HUES64 (cell line): ENCODE results near the gene EBNA1BP2. TPM values are rescaled to one million over a fixed set of nuclear protein-coding genes. Genes with fewer than 3 reads are reported as not detected.
"Not testable (repeated sequence)": the region's sequence is repeated elsewhere in the genome, so short reads cannot be mapped to it uniquely, and the experiment has no call there.

Source experiments
- H3K27ac ChIP-seq: 2 replicates; pipeline ENCODE4 v1.7.0; 2013; ENCODE audit warnings: low read depth, low read length, inconsistent platforms
- H3K27me3 ChIP-seq: 2 replicates; pipeline ENCODE4 v1.6.1; 2013; ENCODE audit warnings: mild to moderate bottlenecking, low read length; ENCODE audit not compliant: insufficient read depth
- H3K36me3 ChIP-seq: 2 replicates; pipeline ENCODE4 v1.6.1; 2013; ENCODE audit warnings: mild to moderate bottlenecking, low read length; ENCODE audit not compliant: insufficient read depth
- H3K4me1 ChIP-seq: 2 replicates; pipeline ENCODE4 v1.6.1; 2013; ENCODE audit warnings: mild to moderate bottlenecking, low read length, moderate library complexity; ENCODE audit not compliant: insufficient read depth
- H3K4me3 ChIP-seq: 2 replicates; pipeline ENCODE4 v1.5.1; 2013; ENCODE audit warnings: mild to moderate bottlenecking, low read length, moderate library complexity
- H3K9ac ChIP-seq: 2 replicates; pipeline ENCODE4 v1.6.1; 2013; ENCODE audit warnings: mild to moderate bottlenecking, low read depth, low read length
- H3K9me3 ChIP-seq: 2 replicates; pipeline ENCODE4 v1.6.1; 2013; ENCODE audit warnings: low read depth, low read length; ENCODE audit not compliant: insufficient read depth
- WGBS: fragments of 150-250, 120-280 bp; methylation state at CpG from one replicate; pipeline ENCODE4 v1.1.7; 2013; ENCODE audit warnings: missing lambda C conversion rate; 5-methylcytosine and 5-hydroxymethylcytosine counted together
- polyA plus RNA-seq, 2 experiments: library from polyadenylated mRNA; stranded (reverse); fragments of 50-300 nt; gene quantifications; one replicate each; pipeline ENCODE4 v1.2.3, GENCODE V29; 2013

Gene EBNA1BP2, protein sequence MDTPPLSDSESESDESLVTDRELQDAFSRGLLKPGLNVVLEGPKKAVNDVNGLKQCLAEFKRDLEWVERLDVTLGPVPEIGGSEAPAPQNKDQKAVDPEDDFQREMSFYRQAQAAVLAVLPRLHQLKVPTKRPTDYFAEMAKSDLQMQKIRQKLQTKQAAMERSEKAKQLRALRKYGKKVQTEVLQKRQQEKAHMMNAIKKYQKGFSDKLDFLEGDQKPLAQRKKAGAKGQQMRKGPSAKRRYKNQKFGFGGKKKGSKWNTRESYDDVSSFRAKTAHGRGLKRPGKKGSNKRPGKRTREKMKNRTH
- 114 TPM for polyA plus RNA-seq (2013, experiment 1 of 2)
- 98.3 TPM for polyA plus RNA-seq (2013, experiment 2 of 2)

- peaks cover 14% of the 10 kb centered on the region; the same call in 1 of the 2 replicates for H3K27me3 ChIP-seq
- H3K9ac ChIP-seq, result peak within 1 kb of the TSS; percentile 71
- H3K36me3 ChIP-seq, result peaks cover 38% of the 10 kb centered on the region
- H3K27ac ChIP-seq, result no peak within 1 kb of the TSS
- H3K4me1 ChIP-seq, result peaks cover 6% of the 10 kb centered on the region; the same call in 1 of the 2 replicates
- H3K4me3 ChIP-seq, result peak within 1 kb of the TSS; percentile 82
- WGBS, result under 1% methylated on average over 45 of the region's 45 CpGs
- no peaks in the 10 kb centered on the region; the same call in 1 of the 2 replicates for H3K9me3 ChIP-seq
These were observed at the start of gene EBNA1BP2, which contains the start of gene CFAP57 for GRCh38 chr1:43171876-43172526. EBNA1BP2 (minus strand) TSS chr1:43172290; CDS start chr1:43172118, 172 bp downstream. CFAP57 (plus strand) TSS chr1:43172330; CDS start chr1:43172754, 424 bp downstream.

GRCh38 chr1:43221797-43222196 lies 49.7 kb upstream of the EBNA1BP2 start:
- Histone ChIP-seq H3K27ac (no peak overlapping the region), H3K27me3 (no peaks in the 10 kb centered on the region; the same call in 1 of the 2 replicates), H3K9me3 (no peaks in the 10 kb centered on the region), H3K4me1 (no peaks in the 10 kb centered on the region), H3K9ac (no peak overlapping the region), H3K4me3 (no peak overlapping the region), H3K36me3 (no peaks in the 10 kb centered on the region)
- WGBS, result 91% methylated on average over 1 of the region's 1 CpG

DNA sequence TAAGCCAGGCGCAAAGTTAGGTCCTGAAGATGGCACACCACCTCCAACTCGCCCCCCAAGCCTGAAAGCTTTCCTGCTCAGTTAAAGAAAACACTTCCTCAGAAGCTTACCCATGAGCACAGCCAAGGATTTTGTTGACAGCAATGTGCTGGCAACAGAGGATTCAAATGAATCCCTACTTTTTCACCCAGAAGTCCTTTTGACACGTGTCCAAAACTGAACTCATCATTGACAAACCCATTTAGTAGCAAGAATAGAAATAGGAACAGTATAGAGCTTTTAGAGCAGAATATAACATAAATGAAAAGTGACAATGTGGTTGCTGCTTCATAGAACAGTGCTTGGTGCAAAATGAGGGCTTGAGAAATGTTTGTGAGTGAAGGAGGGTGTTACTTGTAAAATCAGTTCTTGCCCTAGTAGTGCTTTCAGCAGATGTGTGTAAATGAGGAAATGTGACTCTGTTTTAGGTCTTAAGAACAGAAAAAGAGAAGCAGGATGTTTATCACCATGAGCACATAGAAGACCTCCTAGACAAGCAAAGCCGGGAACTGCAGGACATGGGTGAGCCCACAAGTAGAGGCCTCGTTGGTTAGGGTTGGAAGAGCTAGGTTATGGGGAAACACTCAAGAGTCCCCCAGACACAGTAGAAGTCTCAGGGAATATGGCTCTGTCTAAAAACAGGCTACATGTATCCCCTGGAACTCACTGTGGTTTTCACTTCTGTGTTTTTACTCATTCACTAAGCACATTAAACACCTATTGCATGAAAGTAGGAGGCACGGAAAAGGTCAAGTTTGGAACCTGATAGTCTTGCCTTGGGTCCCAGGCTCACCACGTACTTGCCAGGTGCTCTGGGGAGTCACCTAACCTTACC lies 49.1 kb upstream of the EBNA1BP2 start:
- Histone ChIP-seq H3K36me3 (no peaks in the 10 kb centered on the region), H3K27me3 (no peaks in the 10 kb centered on the region), H3K9ac (no peak overlapping the region), H3K4me3 (no peak overlapping the region), H3K27ac (no peak overlapping the region), H3K9me3 (no peaks in the 10 kb centered on the region), H3K4me1 (no peaks in the 10 kb centered on the region)
- WGBS, result 91% methylated on average over 7 of the region's 7 CpGs

DNA sequence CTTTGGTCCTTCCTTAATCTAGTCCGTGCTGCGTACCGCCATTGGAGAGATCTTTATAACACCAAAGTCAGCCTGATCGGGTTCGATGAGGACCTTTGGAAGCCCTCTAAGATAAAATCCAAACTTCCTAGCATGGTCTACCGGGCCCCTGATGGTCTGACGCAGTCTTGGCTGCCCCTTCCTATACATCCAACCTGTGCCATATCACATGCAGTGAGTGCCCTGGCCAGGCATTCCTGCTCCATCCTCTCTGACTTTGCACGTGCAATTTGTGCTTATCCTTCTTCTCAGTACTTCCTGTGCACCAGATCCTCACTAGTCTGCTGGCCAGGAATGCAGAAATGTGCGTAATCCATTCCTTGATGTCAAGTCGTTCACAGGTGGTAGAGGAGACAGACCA lies 45.7 kb upstream of the EBNA1BP2 start:
- Histone ChIP-seq H3K9me3 (no peaks in the 10 kb centered on the region), H3K9ac (no peak overlapping the region), H3K27ac (no peak overlapping the region), H3K36me3 (no peaks in the 10 kb centered on the region), H3K4me1 (no peaks in the 10 kb centered on the region), H3K4me3 (no peak overlapping the region), H3K27me3 (no peaks in the 10 kb centered on the region)
- WGBS, result 94% methylated on average over 10 of the region's 10 CpGs

DNA sequence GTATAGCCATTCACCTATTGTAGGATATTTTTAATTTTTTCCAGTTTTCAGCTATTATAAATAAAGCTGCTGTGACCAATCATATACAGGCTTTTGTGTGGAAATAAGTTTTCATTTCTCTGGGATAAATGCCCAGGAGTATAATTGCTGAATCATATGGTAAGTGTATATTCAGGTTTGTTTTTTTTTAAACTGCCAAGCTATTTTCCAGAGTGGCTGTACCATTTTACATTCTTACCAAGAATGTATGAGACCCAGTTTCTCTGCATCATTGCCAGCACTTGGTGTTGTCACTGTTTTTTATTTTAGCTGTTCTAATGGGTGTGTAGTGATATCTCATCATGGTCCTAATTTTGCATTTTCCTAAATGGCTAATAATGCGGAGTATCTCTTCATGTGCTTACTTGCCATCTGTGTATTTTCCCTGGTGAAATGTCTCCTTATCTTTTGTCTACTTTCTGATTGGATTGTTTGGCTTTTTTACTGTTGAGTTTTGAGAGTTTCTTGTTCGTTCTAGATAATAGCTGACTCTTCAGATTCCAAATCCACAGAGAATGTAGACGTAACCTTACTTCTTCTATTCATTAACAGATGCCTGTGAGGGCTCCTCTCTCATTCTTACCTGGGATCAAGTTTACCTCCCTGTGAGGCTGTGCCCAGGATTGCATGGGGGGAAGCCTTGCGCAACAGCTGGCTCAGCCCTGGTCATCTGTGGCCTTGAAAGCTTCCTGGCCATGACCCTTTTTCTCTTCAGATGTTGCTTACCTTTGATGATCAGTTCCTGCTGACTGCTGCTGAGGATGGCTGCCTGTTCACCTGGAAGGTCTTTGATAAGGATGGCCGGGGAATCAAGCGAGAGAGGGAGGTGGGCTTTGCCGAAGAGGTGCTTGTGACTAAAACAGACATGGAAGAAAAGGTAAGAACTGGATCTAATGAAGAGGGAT lies 42.7 kb upstream of the EBNA1BP2 start:
- H3K4me3 ChIP-seq, result no peak overlapping the region
- WGBS, result 76% methylated on average over 7 of the region's 7 CpGs
- H3K36me3 ChIP-seq, result no peaks in the 10 kb centered on the region
- no peak overlapping the region for H3K27ac ChIP-seq
- H3K4me1 ChIP-seq, result no peaks in the 10 kb centered on the region
- no peak overlapping the region for H3K9ac ChIP-seq
- no peaks in the 10 kb centered on the region for H3K9me3 ChIP-seq
- no peaks in the 10 kb centered on the region for H3K27me3 ChIP-seq

- H3K9ac ChIP-seq, H3K27ac ChIP-seq, H3K36me3 ChIP-seq, H3K4me3 ChIP-seq, H3K9me3 ChIP-seq, H3K27me3 ChIP-seq: not testable (repeated sequence)
- WGBS, result 97% methylated on average over 7 of the region's 8 CpGs
- H3K4me1 ChIP-seq, result peaks cover 19% of the 10 kb centered on the region
These were observed 36.2 kb upstream of the EBNA1BP2 start for GRCh38 chr1:43208277-43208676.

DNA sequence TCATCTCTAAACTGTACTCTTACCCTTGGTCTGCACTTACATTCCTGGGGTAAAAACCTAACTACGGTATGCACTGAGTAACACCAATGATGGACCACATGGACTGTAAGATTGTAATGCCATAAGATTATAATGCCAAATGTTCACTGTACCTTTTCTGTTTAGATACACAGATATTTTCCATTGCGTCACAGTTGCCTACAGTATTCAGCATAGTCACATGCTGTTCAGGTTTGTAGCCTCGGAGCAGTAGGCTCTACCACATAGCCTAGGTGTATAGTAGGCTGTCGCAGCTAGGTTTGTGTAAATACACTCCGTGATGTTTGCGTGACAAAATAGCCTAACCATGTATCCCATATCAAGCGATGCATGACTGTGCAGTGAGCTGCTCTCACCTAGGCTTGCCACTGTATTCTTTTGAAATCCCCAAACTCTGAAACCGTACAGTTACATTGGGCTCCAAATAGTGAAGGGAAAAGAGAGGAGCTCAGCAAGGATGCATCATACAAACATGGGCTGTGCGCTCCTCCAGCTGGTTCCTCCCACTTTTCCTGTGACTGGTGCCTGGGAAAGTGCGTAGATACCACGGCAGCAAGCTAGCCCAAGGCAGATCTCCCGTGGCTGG lies 35.3 kb upstream of the EBNA1BP2 start:
- WGBS, result 92% methylated on average over 12 of the region's 12 CpGs
- peaks cover 19% of the 10 kb centered on the region for H3K4me1 ChIP-seq
- no peaks in the 10 kb centered on the region for H3K36me3 ChIP-seq
- H3K27ac ChIP-seq, result peak overlapping the region; percentile 92
- no peaks in the 10 kb centered on the region for H3K27me3 ChIP-seq
- H3K4me3 ChIP-seq, result peak overlapping the region; percentile 8; the same call in 1 of the 2 replicates
- H3K9me3 ChIP-seq, result no peaks in the 10 kb centered on the region
- peak overlapping the region; percentile 56; the same call in 1 of the 2 replicates for H3K9ac ChIP-seq

- peak overlapping the region; percentile 65 for H3K9ac ChIP-seq
- peak overlapping the region; percentile 92 for H3K27ac ChIP-seq
- no peaks in the 10 kb centered on the region for H3K27me3 ChIP-seq
- peaks cover 19% of the 10 kb centered on the region for H3K4me1 ChIP-seq
- no peaks in the 10 kb centered on the region for H3K9me3 ChIP-seq
- peak overlapping the region; percentile 8; the same call in 1 of the 2 replicates for H3K4me3 ChIP-seq
- WGBS, result 40% methylated on average over 10 of the region's 10 CpGs
- no peaks in the 10 kb centered on the region for H3K36me3 ChIP-seq
These were observed 34.6 kb upstream of the EBNA1BP2 start for GRCh38 chr1:43206600-43207228.

GRCh38 chr1:43205671-43206070 lies 33.6 kb upstream of the EBNA1BP2 start:
- H3K9ac ChIP-seq, result no peak overlapping the region
- H3K9me3 ChIP-seq, result no peaks in the 10 kb centered on the region
- 93% methylated on average over 4 of the region's 4 CpGs for WGBS
- no peak overlapping the region for H3K4me3 ChIP-seq
- H3K4me1 ChIP-seq, result peaks cover 19% of the 10 kb centered on the region
- H3K27ac ChIP-seq, result no peak overlapping the region
- H3K36me3 ChIP-seq, result no peaks in the 10 kb centered on the region
- H3K27me3 ChIP-seq, result no peaks in the 10 kb centered on the region
